Transverse colon (tissue), 4 donors: ENCODE data around the gene PSORS1C2. TPM values are rescaled to one million over a fixed set of nuclear protein-coding genes. Genes with fewer than 3 reads are reported as not detected.

ENCODE experiments used
- DNase-seq: peaks from one replicate; pipeline ENCODE4 v3.0.0-alpha.2; 2019
- H3K27ac ChIP-seq, 4 donors: fragments of 200-600 bp; sonication (generic); 2 replicates each; pipeline ENCODE4 v1.5.1; 2016 to 2018; ENCODE audit warnings: inconsistent platforms in 4 of 4
- H3K27me3 ChIP-seq: fragments of 200-600 bp; sonication (generic); 2 replicates; pipeline ENCODE4 v1.5.1; 2017; ENCODE audit warnings: inconsistent platforms
- H3K36me3 ChIP-seq, 4 donors: fragments of 200-600 bp; sonication (generic); 2 replicates each; pipeline ENCODE4 v1.5.1; 2017 to 2019; ENCODE audit warnings: inconsistent platforms in 4 of 4
- H3K4me1 ChIP-seq, 4 donors: fragments of 200-600 bp; sonication (generic); 2 replicates each; pipeline ENCODE4 v1.5.1; 2017 to 2020; ENCODE audit warnings: inconsistent platforms in 4 of 4
- H3K4me3 ChIP-seq, 4 donors: fragments of 200-600 bp; sonication (generic); 1 replicate in 1 of 4; 2 replicates in 3 of 4; pipeline versions ENCODE4 v1.5.1 to v1.6.1; 2017 to 2019; ENCODE audit warnings: inconsistent platforms in 4 of 4
- H3K9me3 ChIP-seq, 2 donors: fragments of 200-600 bp; sonication (generic); 2 replicates each; pipeline ENCODE4 v1.5.1; 2017 to 2019; ENCODE audit warnings: inconsistent platforms in 2 of 2
- EP300 ChIP-seq: sonication (generic); formaldehyde crosslinking; IDR thresholded peaks from one replicate; pipeline ENCODE4 v1.6.1; 2017; ENCODE audit warnings: antibody characterized with exemption, low read depth
- POLR2A ChIP-seq: fragments of 450-650 bp; IDR thresholded peaks from one replicate; pipeline ENCODE4 v1.6.1; 2016; ENCODE audit warnings: antibody characterized with exemption, mild to moderate bottlenecking, moderate library complexity
- POLR2AphosphoS5 ChIP-seq, 3 donors: sonication (generic); formaldehyde crosslinking; IDR thresholded peaks; one replicate each; pipeline ENCODE4 v1.6.1; 2016; ENCODE audit warnings: antibody characterized with exemption in 3 of 3
- WGBS, 2 donors: methylation state at CpG; one replicate each; pipeline ENCODE4 v1.1.5; 2018; ENCODE audit warnings: low coverage in 1 of 2; 5-methylcytosine and 5-hydroxymethylcytosine counted together
- in situ Hi-C, 4 donors: fragments of 200-750 bp; cut with MboI; loops; one replicate each; pipeline versions ENCODE4 v1.15.0 to v1.15.1; 2017; ENCODE audit warnings: low sequenced_read_pairs in 3 of 4, low pct_ligation_motif_present in 1 of 4, low pct_unique_long_range_greater_than_20kb in 1 of 4
- intact Hi-C: fragments of 100-400 bp; cut with DNase I; formaldehyde crosslinking; loops from one replicate; pipeline ENCODE4 v1.15.1; 2023; ENCODE audit warnings: low total_unique reads
- total RNA-seq, 4 donors: library from RNA; depleted of rRNA; stranded (reverse); fragments of >200 nt; gene quantifications; one replicate each; pipeline ENCODE4 v1.1.0, GENCODE V29; 2016
- TF ChIP-seq, protein P1 (sequence below), 5 experiments: fragments of 200-600 bp in 3 of 5; fragments of 450-650 bp in 2 of 5; sonication (generic) in 3 of 5; IDR thresholded peaks; 1 replicate in 2 of 5; 2 replicates in 3 of 5; pipeline ENCODE4 v1.5.1; 2016 to 2017; ENCODE audit warnings: antibody characterized with exemption in 5 of 5, inconsistent platforms in 3 of 5, mild to moderate bottlenecking in 2 of 5, moderate library complexity in 1 of 5

PSORS1C2 gene
- total RNA-seq, 4 donors from 2014 or later, result not detected

DNA sequence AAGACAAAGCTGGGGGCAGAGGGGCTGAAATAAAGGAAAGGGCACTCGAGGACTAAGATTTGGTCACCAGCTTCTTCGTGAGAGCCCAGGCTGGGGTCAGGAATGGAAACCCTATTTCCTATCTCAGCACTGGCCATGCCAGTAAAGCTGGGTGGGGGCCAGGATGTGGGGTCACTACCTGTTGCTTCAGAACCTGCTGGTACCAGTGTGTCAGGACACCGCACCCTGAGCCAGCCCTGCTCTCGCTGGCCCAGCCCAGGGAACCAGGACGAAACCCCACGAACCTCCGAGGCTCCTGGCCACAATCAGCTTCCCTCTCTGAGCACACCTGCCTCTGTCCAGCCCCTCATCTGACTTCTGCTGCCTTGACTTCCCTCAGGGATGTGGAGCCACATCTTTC is 20.7 kb downstream of the PSORS1C2 start:
- H3K9me3 ChIP-seq, result no peaks in the 10 kb centered on the region
- H3K4me3 ChIP-seq, result no peak overlapping the region
- no peaks in the 10 kb centered on the region for H3K36me3 ChIP-seq
- TF ChIP-seq POLR2A, result no peak
- TF ChIP-seq EP300, result no peak
- TF ChIP-seq, protein P1, sequence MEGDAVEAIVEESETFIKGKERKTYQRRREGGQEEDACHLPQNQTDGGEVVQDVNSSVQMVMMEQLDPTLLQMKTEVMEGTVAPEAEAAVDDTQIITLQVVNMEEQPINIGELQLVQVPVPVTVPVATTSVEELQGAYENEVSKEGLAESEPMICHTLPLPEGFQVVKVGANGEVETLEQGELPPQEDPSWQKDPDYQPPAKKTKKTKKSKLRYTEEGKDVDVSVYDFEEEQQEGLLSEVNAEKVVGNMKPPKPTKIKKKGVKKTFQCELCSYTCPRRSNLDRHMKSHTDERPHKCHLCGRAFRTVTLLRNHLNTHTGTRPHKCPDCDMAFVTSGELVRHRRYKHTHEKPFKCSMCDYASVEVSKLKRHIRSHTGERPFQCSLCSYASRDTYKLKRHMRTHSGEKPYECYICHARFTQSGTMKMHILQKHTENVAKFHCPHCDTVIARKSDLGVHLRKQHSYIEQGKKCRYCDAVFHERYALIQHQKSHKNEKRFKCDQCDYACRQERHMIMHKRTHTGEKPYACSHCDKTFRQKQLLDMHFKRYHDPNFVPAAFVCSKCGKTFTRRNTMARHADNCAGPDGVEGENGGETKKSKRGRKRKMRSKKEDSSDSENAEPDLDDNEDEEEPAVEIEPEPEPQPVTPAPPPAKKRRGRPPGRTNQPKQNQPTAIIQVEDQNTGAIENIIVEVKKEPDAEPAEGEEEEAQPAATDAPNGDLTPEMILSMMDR (IDR thresholded peaks at IDR 0.05), result no peak
- TF ChIP-seq POLR2AphosphoS5 (IDR thresholded peaks at IDR 0.05), result no peak
- H3K27ac ChIP-seq, result no peak overlapping the region
- intact Hi-C loops (loop anchor here (2.0 kb wide), 1 partner anchor 297 kb away; no protein-coding TSS in a partner anchor), in situ Hi-C loops (no loop called here)
- 77 to 90% methylated on average over 7 of the region's 7 CpGs for WGBS, 2 donors
- DNase-seq, result no peak
- peaks cover 12 to 28% (median 22%) of the 10 kb centered on the region in 4 donors for H3K4me1 ChIP-seq
- H3K27me3 ChIP-seq, result no peaks in the 10 kb centered on the region

DNA sequence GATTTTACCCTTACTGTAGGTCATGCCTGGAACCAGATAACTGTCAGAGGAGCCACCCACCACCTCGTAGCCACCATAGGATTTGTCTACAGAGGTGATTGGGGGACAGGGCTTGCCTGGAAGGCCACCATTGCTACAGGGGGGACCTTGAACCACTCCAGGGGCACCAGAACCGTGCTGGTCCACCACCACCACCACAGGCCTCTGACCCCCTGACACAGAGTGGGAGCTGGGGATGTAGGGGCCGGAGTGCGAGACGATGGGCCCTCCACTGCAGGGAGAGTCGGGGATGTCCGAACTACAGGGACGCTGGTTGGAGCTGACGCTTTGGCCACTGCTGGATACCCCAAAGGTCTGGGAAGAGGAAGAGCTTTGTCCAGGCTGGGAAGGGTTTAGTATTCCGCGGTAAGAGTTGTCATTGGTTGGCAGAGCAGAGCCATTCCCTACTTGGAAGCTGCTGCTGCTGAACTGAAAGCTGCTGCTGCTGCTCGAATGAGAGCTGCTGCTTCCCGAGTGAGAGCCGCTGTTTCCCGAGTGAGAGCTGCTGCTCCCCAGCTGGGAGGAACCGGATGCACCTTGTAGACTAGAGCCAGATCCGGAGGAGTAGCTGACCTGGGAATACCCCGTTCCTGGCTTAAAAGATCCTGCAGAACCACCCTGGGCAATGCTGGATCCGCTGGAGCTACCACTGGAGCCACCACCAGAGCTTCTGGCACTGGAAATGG is 22.0 kb downstream of the PSORS1C2 start:
- Histone ChIP-seq H3K4me1 (peaks cover 12 to 21% (median 17%) of the 10 kb centered on the region in 4 donors), H3K27me3 (no peaks in the 10 kb centered on the region), H3K36me3 (no peaks in the 10 kb centered on the region), H3K9me3 (no peaks in the 10 kb centered on the region), H3K27ac (peak overlapping the region in 3 of 4 donors; percentile 0 to 45 (median 3)), H3K4me3 (peak overlapping the region in 1 of 4 donors; percentile 17)
- WGBS, 2 donors, result 75 to 83% methylated on average over 9 to 17 of the region's 19 CpGs
- no peak for DNase-seq
- peak in 1 of 3 donors; percentile 13 for TF ChIP-seq POLR2AphosphoS5 (IDR thresholded peaks at IDR 0.05)
- no peak for TF ChIP-seq EP300
- no peak for TF ChIP-seq POLR2A
- TF ChIP-seq, protein P1 (IDR thresholded peaks at IDR 0.05), result no peak
- in situ Hi-C loops, result no loop called here
- intact Hi-C loops, result no loop called here

DNA sequence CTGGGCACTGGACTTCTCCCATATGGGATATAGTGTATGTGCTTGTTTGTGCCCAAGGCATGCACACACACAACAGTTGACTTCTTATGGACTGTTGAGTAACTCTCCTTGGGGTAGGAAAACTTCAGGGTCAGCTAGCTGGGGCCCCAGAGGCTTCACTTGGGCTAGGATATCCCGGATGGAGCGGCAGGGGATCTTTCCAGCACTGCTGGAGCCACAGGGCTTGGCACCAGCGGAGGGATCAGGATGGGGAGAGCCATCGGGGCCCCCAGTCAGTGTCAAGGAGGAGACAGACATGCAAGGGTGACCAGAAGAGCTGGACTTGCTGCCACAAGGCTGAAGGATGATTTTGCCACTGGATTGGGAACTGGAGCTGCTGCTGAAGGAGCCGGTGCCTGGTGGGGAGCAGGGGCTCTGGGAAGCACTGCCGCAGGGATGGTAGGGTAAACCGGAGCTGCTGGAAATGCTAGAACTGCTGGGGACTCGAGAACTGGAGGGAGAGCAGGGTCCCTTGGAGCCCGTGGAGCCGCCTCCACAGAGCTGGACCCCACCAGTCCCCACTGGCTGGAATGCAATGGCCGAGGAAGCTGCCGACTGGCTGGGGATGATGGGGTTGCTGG is 22.8 kb downstream of the PSORS1C2 start:
- DNase-seq, result no peak
- WGBS, 2 donors, result 93% methylated on average over 12 of the region's 12 CpGs; no CpG with 5 or more reads in 1 of the 2 donors
- Histone ChIP-seq H3K4me1 (peaks cover 12 to 21% (median 17%) of the 10 kb centered on the region in 4 donors), H3K4me3 (no peak overlapping the region), H3K36me3 (no peaks in the 10 kb centered on the region), H3K27me3 (no peaks in the 10 kb centered on the region), H3K27ac (peak overlapping the region in 1 of 4 donors; percentile 79), H3K9me3 (no peaks in the 10 kb centered on the region)
- TF ChIP-seq, protein P1 (IDR thresholded peaks at IDR 0.05), result no peak
- no peak for TF ChIP-seq POLR2A
- TF ChIP-seq EP300, result no peak
- no peak for TF ChIP-seq POLR2AphosphoS5 (IDR thresholded peaks at IDR 0.05)
- intact Hi-C loops (no loop called here), in situ Hi-C loops (no loop called here)

DNA sequence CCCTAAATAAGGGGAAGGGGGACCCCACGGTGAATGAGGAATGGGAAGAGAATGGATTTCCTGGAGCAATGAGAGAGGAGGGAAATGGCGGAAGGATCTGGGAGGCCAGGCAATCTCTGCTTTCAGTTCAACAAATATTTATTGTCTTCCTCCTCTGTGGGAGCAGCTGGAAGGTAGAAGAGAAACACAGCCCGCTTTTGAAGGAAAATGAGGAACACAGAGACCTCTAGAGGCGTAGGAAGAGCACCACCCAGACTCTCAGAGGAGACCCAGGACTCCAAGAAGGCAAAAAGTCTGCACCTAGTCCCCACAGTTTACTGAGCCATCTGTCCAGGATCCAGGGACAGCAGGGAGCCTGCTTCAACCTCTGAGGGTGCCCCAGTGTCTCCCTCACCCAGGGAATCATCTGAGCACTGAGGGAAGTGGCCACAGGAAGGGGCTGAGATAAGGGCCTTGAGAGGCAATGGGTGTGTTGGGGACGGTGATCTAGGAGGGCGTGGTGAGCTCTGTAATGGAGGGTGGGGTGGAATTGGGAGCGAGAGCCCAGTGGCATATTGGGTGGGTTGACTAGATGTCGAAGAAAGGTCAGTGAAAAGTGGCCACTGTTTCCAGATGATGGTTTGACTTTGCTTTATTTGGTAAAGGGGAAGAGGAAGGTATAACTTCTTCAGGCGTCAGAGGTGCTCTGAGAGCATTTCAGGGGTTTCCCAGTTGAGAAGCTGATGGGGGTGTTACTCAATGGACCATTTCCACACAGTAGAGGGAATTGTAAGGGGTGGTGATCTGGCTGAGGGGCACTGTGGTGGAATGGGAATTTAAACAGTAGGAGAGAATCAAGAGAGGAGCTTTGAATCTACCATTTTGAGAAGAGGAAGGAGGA is 23.7 kb downstream of the PSORS1C2 start:
- 32 to 45% methylated on average over 6 to 9 of the region's 9 CpGs for WGBS, 2 donors
- no peak for DNase-seq
- peak overlapping the region in 2 of 4 donors; percentile 12 to 43 for H3K4me3 ChIP-seq

More for the DNA sequence above, 23.7 kb downstream of the PSORS1C2 start:
- H3K27me3 ChIP-seq, result no peaks in the 10 kb centered on the region
- no peaks in the 10 kb centered on the region for H3K36me3 ChIP-seq
- TF ChIP-seq POLR2A (no peak), EP300 (no peak), POLR2AphosphoS5 (IDR thresholded peaks at IDR 0.05) (no peak)
- TF ChIP-seq, protein P1 (IDR thresholded peaks at IDR 0.05), result peak in 2 of 5 experiments; percentile 21 to 31
- in situ Hi-C loops (no loop called here), intact Hi-C loops (no loop called here)
- H3K27ac ChIP-seq, result peak overlapping the region; percentile 60 to 79 (median 76)
- no peaks in the 10 kb centered on the region for H3K9me3 ChIP-seq
- peaks cover 12 to 21% (median 17%) of the 10 kb centered on the region in 4 donors for H3K4me1 ChIP-seq
